Measurements from ENCODE around the gene AP1M1.
"Not testable (repeated sequence)": the region's sequence is repeated elsewhere in the genome, so short reads cannot be mapped to it uniquely, and the experiment has no call there.

AP1M1 gene

GRCh38 chr19:16261584-16262368 lies 64.1 kb downstream of the AP1M1 start:
- DNase-seq (ENCODE audit: low spot score), result no peak

DNA sequence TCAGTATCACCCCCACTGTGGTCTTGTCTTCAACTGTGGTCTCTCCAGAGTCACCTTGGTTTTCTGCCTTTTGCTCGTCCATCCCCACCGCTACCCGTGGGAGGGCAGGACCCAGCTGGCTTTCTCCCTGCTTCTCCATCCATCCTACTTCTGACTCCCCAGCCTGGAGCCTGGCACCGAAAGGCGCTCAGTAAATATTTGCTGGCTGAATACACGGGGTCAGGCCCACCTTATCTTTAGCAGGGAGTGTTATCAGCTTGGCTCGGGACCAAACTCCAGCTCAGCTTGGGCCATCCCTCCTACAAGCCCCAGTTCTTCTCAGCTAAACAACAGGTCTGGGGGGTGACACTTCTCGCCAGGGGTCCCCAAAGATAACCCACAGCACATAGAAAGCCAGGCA lies 64.9 kb downstream of the AP1M1 start:
- no peak for DNase-seq (ENCODE audit: low spot score)

DNA sequence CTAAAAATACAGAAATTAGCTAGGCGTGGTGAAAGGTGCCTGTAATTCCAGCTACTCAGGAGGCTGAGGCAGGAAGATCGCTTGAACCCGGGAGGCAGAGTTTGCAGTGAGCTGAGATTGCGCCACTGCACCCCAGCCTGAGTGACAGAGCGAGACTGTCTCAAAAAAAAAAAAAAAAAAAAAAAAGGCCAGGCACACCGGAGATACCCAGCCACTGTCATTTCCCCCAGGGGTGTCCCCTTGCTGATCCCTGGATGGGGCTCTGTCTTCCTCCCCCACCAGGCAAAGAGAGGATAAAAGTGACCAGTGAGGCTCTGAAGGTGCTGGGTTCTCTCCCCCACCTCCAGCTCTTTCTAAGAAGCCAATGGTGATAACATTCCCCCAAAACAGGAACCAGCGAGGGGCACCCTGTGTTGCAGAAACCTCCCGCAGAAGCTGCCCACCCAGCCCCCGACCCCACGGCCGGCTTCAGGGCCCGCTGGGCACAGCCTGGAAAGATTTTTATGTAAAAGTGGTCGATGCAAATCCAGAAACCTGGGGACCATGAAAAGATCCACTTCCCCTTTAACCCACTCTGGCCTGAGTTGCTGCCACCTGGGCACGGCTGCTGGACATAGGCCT lies 65.5 kb downstream of the AP1M1 start:
- DNase-seq (ENCODE audit: low spot score), result no peak

DNA sequence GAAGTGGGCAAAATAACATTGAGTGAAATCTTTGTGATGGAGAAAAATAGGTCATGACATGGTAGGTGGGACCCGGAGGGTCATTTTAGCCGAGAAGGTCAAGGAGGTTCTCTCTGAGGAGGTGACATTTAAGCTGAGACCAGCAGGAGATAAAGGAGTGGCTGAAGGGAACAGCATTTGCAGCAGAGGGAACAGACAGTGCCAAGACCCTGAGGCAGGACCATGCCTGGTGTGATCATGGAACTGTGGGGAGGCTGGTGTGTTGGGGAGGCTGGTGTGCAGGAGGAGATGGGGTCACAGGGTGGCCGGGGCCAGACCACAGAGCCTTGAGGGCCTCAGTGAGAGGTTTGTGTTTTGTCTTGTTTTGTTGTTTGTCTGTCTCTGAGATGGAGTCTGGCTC lies 67.5 kb downstream of the AP1M1 start:
- no peak for DNase-seq (ENCODE audit: low spot score)

- DNase-seq (ENCODE audit: low spot score), result no peak
These were observed 68.3 kb downstream of the AP1M1 start for GRCh38 chr19:16265890-16266585.

- DNase-seq (ENCODE audit: low spot score), result no peak
These were observed 68.9 kb downstream of the AP1M1 start for GRCh38 chr19:16266586-16266942.

- DNase-seq (ENCODE audit: low spot score), result no peak
These were observed 71.1 kb downstream of the AP1M1 start for GRCh38 chr19:16268676-16269319.

GRCh38 chr19:16272945-16273344 lies 75.2 kb downstream of the AP1M1 start:
- no peak for DNase-seq (ENCODE audit: low spot score)

DNA sequence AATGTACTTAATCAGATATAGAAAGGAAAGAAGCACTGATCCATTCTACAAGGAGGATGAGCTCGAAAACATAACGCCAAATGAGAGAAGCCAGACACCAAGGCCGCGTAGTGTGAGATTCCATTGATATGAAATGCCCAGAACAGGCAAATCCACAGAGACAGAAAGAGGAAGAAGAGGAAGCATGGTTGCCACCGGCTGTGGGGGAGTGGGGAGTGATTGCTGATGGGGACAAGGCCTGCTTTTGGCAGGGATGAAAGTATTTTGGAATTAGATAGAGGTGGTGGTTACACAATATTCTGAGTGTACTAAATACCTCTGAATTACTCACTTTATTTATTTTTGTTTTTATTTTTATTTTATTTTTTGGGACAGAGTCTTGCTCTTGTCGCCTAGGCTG lies 76.7 kb downstream of the AP1M1 start:
- DNase-seq (ENCODE audit: low spot score), result no peak

DNA sequence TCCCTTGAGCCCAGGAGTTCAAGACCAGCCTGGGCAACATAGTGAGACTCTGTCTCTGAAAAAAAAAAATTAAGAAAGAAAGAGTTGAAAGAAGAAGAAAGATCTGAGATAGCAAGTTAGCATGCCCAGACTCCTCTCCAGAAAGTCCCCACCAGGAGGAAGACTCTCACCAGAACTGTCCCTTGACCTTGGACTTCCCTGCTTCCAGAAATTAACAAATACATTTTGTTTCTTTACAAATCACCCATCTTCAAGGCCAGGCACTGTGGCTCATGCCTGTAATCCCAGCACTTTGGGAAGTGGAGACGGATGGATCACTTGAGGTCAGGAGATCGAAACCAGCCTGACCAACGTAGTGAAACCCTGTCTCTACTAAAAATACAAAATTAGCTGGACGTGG lies 82.6 kb downstream of the AP1M1 start:
- DNase-seq (ENCODE audit: low spot score), result no peak

GRCh38 chr19:16281743-16282142 lies 84.0 kb downstream of the AP1M1 start:
- no peak for DNase-seq (ENCODE audit: low spot score)

- DNase-seq (ENCODE audit: low spot score), result peak; percentile 80
These were observed 85.7 kb downstream of the AP1M1 start for GRCh38 chr19:16283210-16284061.

DNA sequence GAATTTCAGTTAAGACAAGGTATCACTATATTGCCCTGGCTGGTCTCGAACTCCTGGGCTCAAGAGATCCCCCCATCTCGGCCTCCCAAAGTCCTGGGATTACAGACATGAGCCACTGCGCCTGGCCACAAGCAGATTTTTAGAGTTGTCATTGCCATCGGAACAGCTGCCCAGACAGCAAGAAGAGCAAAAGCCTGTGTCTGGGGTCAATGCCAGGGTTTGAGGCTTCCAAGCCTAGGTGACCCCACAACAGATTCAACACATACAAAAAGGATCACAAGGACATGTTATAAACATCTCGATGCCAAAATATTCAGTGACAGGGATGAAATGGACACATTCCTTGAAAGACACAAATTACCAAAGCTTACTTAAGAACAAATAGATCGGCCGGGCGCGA lies 86.8 kb downstream of the AP1M1 start:
- no peak for DNase-seq (ENCODE audit: low spot score)

GRCh38 chr19:16285079-16285478 lies 87.4 kb downstream of the AP1M1 start:
- not testable (repeated sequence) for DNase-seq (ENCODE audit: low spot score)

- peak; percentile 32 for DNase-seq (ENCODE audit: low spot score)
These were observed 88.2 kb downstream of the AP1M1 start for GRCh38 chr19:16285769-16286498.

- DNase-seq (ENCODE audit: low spot score), result no peak
These were observed 90.8 kb downstream of the AP1M1 start for GRCh38 chr19:16288544-16288943.

GRCh38 chr19:16289594-16289993 lies 91.9 kb downstream of the AP1M1 start:
- DNase-seq (ENCODE audit: low spot score), result no peak

- no peak for DNase-seq (ENCODE audit: low spot score)
These were observed 93.0 kb downstream of the AP1M1 start for GRCh38 chr19:16290692-16291091.

DNA sequence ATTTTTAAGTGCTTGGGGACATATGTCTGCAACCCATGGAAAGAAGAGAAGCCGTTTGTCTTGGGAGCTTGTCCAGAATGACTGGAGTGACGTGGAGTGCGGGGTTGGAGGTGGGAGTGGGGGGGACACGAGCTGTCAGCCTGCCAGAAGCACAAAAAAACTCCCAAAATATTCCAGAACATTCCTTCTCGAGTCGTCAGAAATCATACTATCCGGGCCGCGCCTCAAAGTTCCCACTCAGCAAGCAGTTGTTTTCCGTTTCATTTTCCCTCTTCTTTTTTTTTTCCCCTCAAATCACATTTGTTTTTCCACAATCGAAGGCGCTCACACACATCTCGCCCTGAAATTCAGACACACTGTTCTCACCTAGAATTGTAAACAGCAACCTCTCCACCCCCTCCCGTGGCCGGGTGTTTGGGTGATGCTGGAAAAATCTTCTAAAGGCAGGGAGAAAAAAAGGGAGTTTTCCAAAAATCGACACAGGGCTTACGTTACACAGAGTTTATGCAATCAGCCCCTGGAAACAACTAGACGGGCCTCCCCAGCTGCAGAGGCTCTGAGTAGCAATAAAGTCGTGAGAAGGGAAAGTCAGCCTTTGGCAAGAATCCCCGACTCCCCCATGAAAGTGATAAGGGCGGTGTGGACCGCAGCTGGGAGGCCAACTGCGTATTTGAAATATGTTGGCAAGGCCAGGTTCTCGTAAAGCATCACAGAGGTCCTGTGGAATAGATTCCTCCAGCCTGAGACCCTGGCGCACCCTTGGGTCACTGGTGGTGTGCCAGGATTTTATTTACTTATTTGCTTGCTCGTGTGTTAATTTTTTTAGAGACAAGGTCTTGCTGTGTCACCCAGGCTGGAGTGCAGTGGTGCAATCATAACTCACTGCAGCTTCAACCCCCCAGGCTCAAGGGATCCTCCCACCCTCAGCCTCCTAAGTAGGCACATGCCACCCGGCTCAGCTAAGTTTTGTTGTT lies 95.7 kb downstream of the AP1M1 start:
- peak; percentile 4 for DNase-seq (ENCODE audit: low spot score)

DNA sequence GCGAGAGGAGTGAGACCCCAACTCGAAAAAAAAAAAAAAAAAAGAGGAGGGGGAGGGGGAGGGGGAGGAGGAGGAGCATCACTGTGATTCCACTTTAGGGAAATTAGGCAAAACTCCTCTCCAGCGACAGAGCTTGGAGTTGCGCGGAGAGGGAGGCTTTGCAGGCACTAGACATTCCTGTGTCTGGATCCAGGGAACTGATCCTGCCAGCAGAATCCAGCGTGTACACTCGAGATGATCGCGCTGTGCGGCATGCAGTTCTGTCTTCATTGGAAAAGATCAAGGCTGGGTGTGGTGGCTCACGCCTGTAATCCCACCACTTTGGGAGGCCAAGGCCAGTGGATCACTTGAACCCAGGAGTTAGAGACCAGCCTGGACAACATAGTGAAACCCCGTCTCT lies 97.3 kb downstream of the AP1M1 start:
- DNase-seq (ENCODE audit: low spot score), result no peak
